HG02885 (cell line): ENCODE results near the gene UFC1.

Experiments used
- ATAC-seq: cut with Tn5 transposase; IDR thresholded peaks from one replicate; pipeline ENCODE4 v1.9.1; 2021; ENCODE audit warnings: mild to moderate bottlenecking; ENCODE audit not compliant: unreplicated experiment, poor library complexity

The UFC1 gene

GRCh38 chr1:161201836-161202712 lies 48.3 kb downstream of the UFC1 start, which contains the start of gene NDUFS2:
TSS of gene NDUFS2 (plus strand) at chr1:161202367. CDS start at chr1:161202386, 19 bp downstream.
- ATAC-seq: peak; percentile 98

GRCh38 chr1:161206411-161207140 lies 52.8 kb downstream of the UFC1 start:
- no peak for ATAC-seq

GRCh38 chr1:161207173-161207572 lies 53.4 kb downstream of the UFC1 start:
- no peak for ATAC-seq
